Mesothelial cell of epicardium (in vitro differentiated cells): ENCODE data around the gene CRACDL. TPM values are rescaled to one million over a fixed set of nuclear protein-coding genes. Genes with fewer than 3 reads are reported as not detected.

Source experiments
- DNase-seq, 2 experiments: peaks; one replicate each; pipeline ENCODE4 v3.0.0; 2021; ENCODE audit warnings: low spot score in 2 of 2; ENCODE audit not compliant: unreplicated experiment in 2 of 2
- H3K27ac Mint-ChIP-seq: 2 replicates; pipeline ENCODE4 v1.8.0; 2021; ENCODE audit warnings: mixed read lengths
- H3K27me3 Mint-ChIP-seq: 2 replicates; pipeline ENCODE4 v1.8.0; 2021; ENCODE audit warnings: low read depth, mixed read lengths
- H3K36me3 Mint-ChIP-seq: 2 replicates; pipeline ENCODE4 v1.8.0; 2021; ENCODE audit warnings: mixed read lengths
- H3K4me1 Mint-ChIP-seq: 2 replicates; pipeline ENCODE4 v1.8.0; 2021; ENCODE audit warnings: mixed read lengths
- H3K4me3 Mint-ChIP-seq: 2 replicates; pipeline ENCODE4 v1.8.0; 2021; ENCODE audit warnings: mild to moderate bottlenecking, moderate library complexity, mixed read lengths
- H3K9me3 Mint-ChIP-seq: 2 replicates; pipeline ENCODE4 v1.8.0; 2021; ENCODE audit warnings: mixed read lengths
- CTCF ChIP-seq: fragments of 200-600 bp; sonication (generic); IDR thresholded peaks from one replicate; pipeline ENCODE4 v1.5.0; 2021; ENCODE audit warnings: antibody characterized with exemption; ENCODE audit not compliant: unreplicated experiment
- total RNA-seq: library from RNA; stranded (reverse); gene quantifications from 3 replicates; pipeline ENCODE4 v1.2.1, GENCODE V29; 2021

The CRACDL gene
- total RNA-seq, 1 donor from 2014 or later: 1.7 TPM

- H3K4me1 Mint-ChIP-seq: no peaks in the 10 kb centered on the region
- no peak overlapping the region for H3K27ac Mint-ChIP-seq
- H3K9me3 Mint-ChIP-seq: no peaks in the 10 kb centered on the region
- peaks cover 5% of the 10 kb centered on the region for H3K27me3 Mint-ChIP-seq
- no peak for DNase-seq
- H3K36me3 Mint-ChIP-seq: no peaks in the 10 kb centered on the region
- no peak overlapping the region for H3K4me3 Mint-ChIP-seq
- TF ChIP-seq CTCF: no peak
Measured at GRCh38 chr2:98897746-98898145, 38.3 kb downstream of the CRACDL start.

- Mint-ChIP-seq H3K27me3 (peaks cover 5% of the 10 kb centered on the region), H3K4me3 (no peak overlapping the region), H3K27ac (no peak overlapping the region), H3K9me3 (no peaks in the 10 kb centered on the region), H3K4me1 (no peaks in the 10 kb centered on the region), H3K36me3 (no peaks in the 10 kb centered on the region)
- TF ChIP-seq CTCF: no peak
- DNase-seq: no peak
Measured at GRCh38 chr2:98896944-98897343, 39.1 kb downstream of the CRACDL start.

GRCh38 chr2:98896416-98896815 lies 39.6 kb downstream of the CRACDL start:
- H3K9me3 Mint-ChIP-seq: no peaks in the 10 kb centered on the region
- H3K36me3 Mint-ChIP-seq: no peaks in the 10 kb centered on the region
- peak in 1 of 2 experiments; percentile 31 for DNase-seq
- no peak overlapping the region for H3K27ac Mint-ChIP-seq
- peaks cover 5% of the 10 kb centered on the region for H3K27me3 Mint-ChIP-seq
- no peak overlapping the region for H3K4me3 Mint-ChIP-seq
- no peaks in the 10 kb centered on the region for H3K4me1 Mint-ChIP-seq
- no peak for TF ChIP-seq CTCF

GRCh38 chr2:98895901-98896300 lies 40.1 kb downstream of the CRACDL start:
- Mint-ChIP-seq H3K4me1 (no peaks in the 10 kb centered on the region), H3K36me3 (no peaks in the 10 kb centered on the region), H3K27ac (no peak overlapping the region), H3K9me3 (no peaks in the 10 kb centered on the region), H3K4me3 (no peak overlapping the region), H3K27me3 (peaks cover 5% of the 10 kb centered on the region)
- DNase-seq: peak in 1 of 2 experiments; percentile 10
- TF ChIP-seq CTCF: no peak

GRCh38 chr2:98895221-98895620 lies 40.8 kb downstream of the CRACDL start:
- Mint-ChIP-seq H3K27me3 (peaks cover 5% of the 10 kb centered on the region), H3K4me1 (no peaks in the 10 kb centered on the region)

More at GRCh38 chr2:98895221-98895620, 40.8 kb downstream of the CRACDL start:
- TF ChIP-seq CTCF: no peak
- Mint-ChIP-seq H3K9me3 (peaks cover 2% of the 10 kb centered on the region), H3K4me3 (no peak overlapping the region), H3K36me3 (no peaks in the 10 kb centered on the region), H3K27ac (no peak overlapping the region)
- peak in 1 of 2 experiments; percentile 21 for DNase-seq
